Transverse colon (tissue), 4 donors: Measurements from ENCODE around the gene NLGN4Y. TPM values are rescaled to one million over a fixed set of nuclear protein-coding genes. Genes with fewer than 3 reads are reported as not detected.

ENCODE experiments used
- DNase-seq: peaks from one replicate; pipeline ENCODE4 v3.0.0-alpha.2; 2019
- H3K27ac ChIP-seq, 4 donors: fragments of 200-600 bp; sonication (generic); 2 replicates each; pipeline ENCODE4 v1.5.1; 2016 to 2018; ENCODE audit warnings: inconsistent platforms in 4 of 4
- H3K27me3 ChIP-seq: fragments of 200-600 bp; sonication (generic); 2 replicates; pipeline ENCODE4 v1.5.1; 2017; ENCODE audit warnings: inconsistent platforms
- H3K36me3 ChIP-seq, 4 donors: fragments of 200-600 bp; sonication (generic); 2 replicates each; pipeline ENCODE4 v1.5.1; 2017 to 2019; ENCODE audit warnings: inconsistent platforms in 4 of 4
- H3K4me1 ChIP-seq, 4 donors: fragments of 200-600 bp; sonication (generic); 2 replicates each; pipeline ENCODE4 v1.5.1; 2017 to 2020; ENCODE audit warnings: inconsistent platforms in 4 of 4
- H3K4me3 ChIP-seq, 4 donors: fragments of 200-600 bp; sonication (generic); 1 replicate in 1 of 4; 2 replicates in 3 of 4; pipeline versions ENCODE4 v1.5.1 to v1.6.1; 2017 to 2019; ENCODE audit warnings: inconsistent platforms in 4 of 4
- H3K9me3 ChIP-seq, 2 donors: fragments of 200-600 bp; sonication (generic); 2 replicates each; pipeline ENCODE4 v1.5.1; 2017 to 2019; ENCODE audit warnings: inconsistent platforms in 2 of 2
- CTCF ChIP-seq, 5 experiments: fragments of 200-600 bp in 3 of 5; fragments of 450-650 bp in 2 of 5; sonication (generic) in 3 of 5; IDR thresholded peaks; 1 replicate in 2 of 5; 2 replicates in 3 of 5; pipeline ENCODE4 v1.5.1; 2016 to 2017; ENCODE audit warnings: antibody characterized with exemption in 5 of 5, inconsistent platforms in 3 of 5, mild to moderate bottlenecking in 2 of 5, moderate library complexity in 1 of 5
- EP300 ChIP-seq: sonication (generic); formaldehyde crosslinking; IDR thresholded peaks from one replicate; pipeline ENCODE4 v1.6.1; 2017; ENCODE audit warnings: antibody characterized with exemption, low read depth
- POLR2A ChIP-seq: fragments of 450-650 bp; IDR thresholded peaks from one replicate; pipeline ENCODE4 v1.6.1; 2016; ENCODE audit warnings: antibody characterized with exemption, mild to moderate bottlenecking, moderate library complexity
- POLR2AphosphoS5 ChIP-seq, 3 donors: sonication (generic); formaldehyde crosslinking; IDR thresholded peaks; one replicate each; pipeline ENCODE4 v1.6.1; 2016; ENCODE audit warnings: antibody characterized with exemption in 3 of 3
- WGBS, 2 donors: methylation state at CpG; one replicate each; pipeline ENCODE4 v1.1.5; 2018; ENCODE audit warnings: low coverage in 1 of 2; 5-methylcytosine and 5-hydroxymethylcytosine counted together
- in situ Hi-C, 4 donors: fragments of 200-750 bp; cut with MboI; loops; one replicate each; pipeline versions ENCODE4 v1.15.0 to v1.15.1; 2017; ENCODE audit warnings: low sequenced_read_pairs in 3 of 4, low pct_ligation_motif_present in 1 of 4, low pct_unique_long_range_greater_than_20kb in 1 of 4
- intact Hi-C: fragments of 100-400 bp; cut with DNase I; formaldehyde crosslinking; loops from one replicate; pipeline ENCODE4 v1.15.1; 2023; ENCODE audit warnings: low total_unique reads
- total RNA-seq, 4 donors: library from RNA; depleted of rRNA; stranded (reverse); fragments of >200 nt; gene quantifications; one replicate each; pipeline ENCODE4 v1.1.0, GENCODE V29; 2016

NLGN4Y gene
- total RNA-seq, 4 donors from 2014 or later = 4.2 to 4.9 TPM; not detected in 2

GRCh38 chrY:14637551-14637950, 113.2 kb downstream of the NLGN4Y start:
- DNase-seq = no peak
- Histone ChIP-seq H3K4me1 (no peaks in the 10 kb centered on the region), H3K4me3 (no peak overlapping the region), H3K36me3 (no peaks in the 10 kb centered on the region), H3K27me3 (no peaks in the 10 kb centered on the region), H3K9me3 (no peaks in the 10 kb centered on the region), H3K27ac (no peak overlapping the region)
- intact Hi-C loops (no loop called here), in situ Hi-C loops (no loop called here)
- no peak for TF ChIP-seq EP300
- no peak for TF ChIP-seq CTCF (IDR thresholded peaks at IDR 0.05)
- no peak for TF ChIP-seq POLR2AphosphoS5 (IDR thresholded peaks at IDR 0.05)
- no peak for TF ChIP-seq POLR2A

DNA sequence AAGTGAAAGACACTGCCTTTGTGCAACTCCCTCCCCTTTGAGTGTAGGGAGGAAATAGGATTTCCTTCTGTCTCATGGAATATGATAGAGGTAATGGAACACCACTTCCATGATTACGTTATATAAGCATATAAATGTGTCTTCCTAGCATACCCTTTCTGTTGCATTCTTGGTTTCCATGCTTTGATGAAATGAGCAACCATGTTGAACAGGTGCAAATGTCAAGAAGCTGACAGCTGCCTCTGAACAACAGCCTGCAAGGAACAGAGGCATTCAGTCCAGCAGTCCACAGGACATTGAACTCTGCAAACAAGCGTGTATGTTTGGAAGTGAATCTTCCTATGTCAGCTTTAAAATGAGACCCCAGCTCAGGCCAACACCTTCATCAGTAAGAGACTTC, 117.5 kb downstream of the NLGN4Y start:
- Histone ChIP-seq H3K27ac (no peak overlapping the region), H3K4me1 (no peaks in the 10 kb centered on the region), H3K4me3 (no peak overlapping the region), H3K27me3 (no peaks in the 10 kb centered on the region), H3K9me3 (no peaks in the 10 kb centered on the region), H3K36me3 (no peaks in the 10 kb centered on the region)
- WGBS, 2 donors = no CpG with 5 or more reads among the region's 2 CpGs
- in situ Hi-C loops (no loop called here), intact Hi-C loops (no loop called here)
- no peak for DNase-seq
- TF ChIP-seq EP300 (no peak), POLR2AphosphoS5 (IDR thresholded peaks at IDR 0.05) (no peak)

DNA sequence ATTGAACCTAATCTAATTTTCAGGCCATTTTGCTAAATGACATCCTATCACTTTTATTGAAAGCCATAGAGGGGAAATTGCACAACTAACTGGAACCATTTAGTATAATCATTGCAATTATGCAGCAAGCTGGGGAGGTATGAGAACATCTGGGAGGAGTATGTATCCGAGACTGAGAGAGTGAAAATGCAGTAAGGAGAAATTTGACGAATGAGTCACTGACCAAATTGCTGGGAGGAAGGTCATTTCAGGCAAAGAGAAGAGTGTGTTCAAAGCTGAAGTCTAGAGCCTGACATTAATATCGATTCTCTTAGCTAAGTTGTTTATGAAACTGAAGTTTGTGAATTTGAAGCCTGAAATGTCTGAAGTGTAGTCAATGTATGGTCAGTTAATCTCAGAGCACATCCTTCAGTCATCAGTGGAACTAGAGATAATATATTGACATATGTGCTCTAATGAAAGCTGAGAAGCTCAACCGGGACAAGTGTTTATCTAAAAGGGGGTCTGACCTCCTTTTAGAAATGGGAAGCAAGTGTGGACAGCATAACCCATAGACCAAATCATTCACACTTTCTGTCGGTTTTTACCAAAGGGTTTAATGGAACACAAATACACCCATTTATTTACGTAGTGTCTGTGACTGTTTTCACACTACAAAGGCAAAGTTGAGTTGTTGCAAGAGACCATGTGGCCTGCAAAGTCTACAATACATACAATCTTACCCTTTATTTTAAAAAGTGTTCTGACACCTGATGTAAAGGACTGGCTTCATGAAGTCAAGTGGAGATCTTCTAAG, 120.0 kb downstream of the NLGN4Y start:
- no peak for DNase-seq
- Histone ChIP-seq H3K27me3 (no peaks in the 10 kb centered on the region), H3K4me3 (no peak overlapping the region), H3K27ac (no peak overlapping the region), H3K4me1 (no peaks in the 10 kb centered on the region), H3K36me3 (no peaks in the 10 kb centered on the region), H3K9me3 (no peaks in the 10 kb centered on the region)
- TF ChIP-seq EP300 (no peak), CTCF (IDR thresholded peaks at IDR 0.05) (no peak)
- WGBS, 2 donors = 33% methylated on average over 3 of the region's 6 CpGs; no CpG with 5 or more reads in 1 of the 2 donors
- intact Hi-C loops = no loop called here
- in situ Hi-C loops = no loop called here

DNA sequence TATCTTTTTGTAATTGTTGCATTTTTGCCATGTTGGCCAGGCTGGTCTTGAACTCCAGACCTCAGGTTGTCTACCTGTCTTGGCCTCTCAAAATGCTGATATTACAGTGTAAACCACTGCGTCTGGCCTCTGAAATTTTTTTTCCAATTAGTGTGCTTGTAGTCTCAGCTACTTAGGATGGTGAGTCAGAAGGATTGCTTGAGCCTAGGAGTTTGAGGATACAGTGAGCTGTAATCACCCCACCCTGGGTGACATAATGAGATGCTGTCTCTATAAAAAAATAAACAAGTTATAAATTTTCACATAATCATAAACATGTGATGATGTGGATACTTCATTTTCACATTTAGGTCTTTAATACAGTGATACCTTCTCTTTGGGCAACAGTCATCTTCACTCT, 154.9 kb downstream of the NLGN4Y start:
- no CpG with 5 or more reads among the region's 1 CpG for WGBS, 2 donors
- Histone ChIP-seq H3K27me3 (no peaks in the 10 kb centered on the region), H3K4me1 (no peaks in the 10 kb centered on the region), H3K9me3 (no peaks in the 10 kb centered on the region), H3K4me3 (no peak overlapping the region), H3K27ac (no peak overlapping the region), H3K36me3 (no peaks in the 10 kb centered on the region)
- DNase-seq = no peak
- in situ Hi-C loops (no loop called here), intact Hi-C loops (no loop called here)
- no peak for TF ChIP-seq CTCF (IDR thresholded peaks at IDR 0.05)

GRCh38 chrY:14694543-14694942, 170.2 kb downstream of the NLGN4Y start:
- intact Hi-C loops (no loop called here), in situ Hi-C loops (no loop called here)
- no peaks in the 10 kb centered on the region for H3K27me3 ChIP-seq
- H3K4me1 ChIP-seq = no peaks in the 10 kb centered on the region
- no peak for TF ChIP-seq EP300
- TF ChIP-seq POLR2AphosphoS5 (IDR thresholded peaks at IDR 0.05) = no peak
- no peak for TF ChIP-seq CTCF (IDR thresholded peaks at IDR 0.05)
- TF ChIP-seq POLR2A = no peak
- H3K4me3 ChIP-seq = no peak overlapping the region
- no peaks in the 10 kb centered on the region for H3K36me3 ChIP-seq
- no peaks in the 10 kb centered on the region for H3K9me3 ChIP-seq
- H3K27ac ChIP-seq = no peak overlapping the region
- DNase-seq = no peak
